Nephron progenitor cell (in vitro differentiated cells): ENCODE results near the gene HBG1.

Source experiments
- DNase-seq: peaks from one replicate; pipeline ENCODE4 v3.0.0; 2021
- H3K27ac Mint-ChIP-seq: 2 replicates; pipeline ENCODE4 v1.8.0; 2021; ENCODE audit warnings: mild to moderate bottlenecking, moderate library complexity, mixed read lengths
- H3K27me3 Mint-ChIP-seq: 2 replicates; pipeline ENCODE4 v1.8.0; 2021; ENCODE audit warnings: mild to moderate bottlenecking, low read depth, mixed read lengths; ENCODE audit not compliant: poor library complexity
- H3K36me3 Mint-ChIP-seq: 2 replicates; pipeline ENCODE4 v1.8.0; 2021; ENCODE audit warnings: low read depth, mixed read lengths
- H3K4me1 Mint-ChIP-seq: 2 replicates; pipeline ENCODE4 v1.8.0; 2021; ENCODE audit warnings: mixed read lengths
- H3K4me3 Mint-ChIP-seq: 2 replicates; pipeline ENCODE4 v1.8.0; 2021; ENCODE audit warnings: mild to moderate bottlenecking, moderate library complexity, mixed read lengths
- H3K9me3 Mint-ChIP-seq: 2 replicates; pipeline ENCODE4 v1.8.0; 2021; ENCODE audit warnings: mild to moderate bottlenecking, moderate library complexity, mixed read lengths
- CTCF ChIP-seq: fragments of 200-600 bp; sonication (generic); IDR thresholded peaks from 2 replicates; pipeline ENCODE4 v1.5.0; 2021; ENCODE audit warnings: antibody characterized with exemption

Gene HBG1

GRCh38 chr11:5281596-5281995 is 31.9 kb upstream of the HBG1 start:
- Mint-ChIP-seq H3K36me3 (no peaks in the 10 kb centered on the region), H3K9me3 (no peaks in the 10 kb centered on the region), H3K27me3 (peaks cover 5% of the 10 kb centered on the region), H3K4me3 (no peak overlapping the region), H3K4me1 (peaks cover 5% of the 10 kb centered on the region), H3K27ac (no peak overlapping the region)
- no peak for DNase-seq
- TF ChIP-seq CTCF, result no peak

- H3K9me3 Mint-ChIP-seq, result no peaks in the 10 kb centered on the region
- H3K27ac Mint-ChIP-seq, result peak overlapping the region; percentile 26
- no peaks in the 10 kb centered on the region for H3K36me3 Mint-ChIP-seq
- H3K4me1 Mint-ChIP-seq, result peaks cover 5% of the 10 kb centered on the region
- no peak for TF ChIP-seq CTCF
- peak; percentile 6 for DNase-seq
- H3K27me3 Mint-ChIP-seq, result peaks cover 5% of the 10 kb centered on the region
- no peak overlapping the region for H3K4me3 Mint-ChIP-seq
Measured at GRCh38 chr11:5280582-5281102, 31.0 kb upstream of the HBG1 start.

GRCh38 chr11:5279471-5280090 is 29.9 kb upstream of the HBG1 start:
- no peak overlapping the region for H3K27ac Mint-ChIP-seq
- no peak overlapping the region for H3K4me3 Mint-ChIP-seq
- TF ChIP-seq CTCF, result no peak
- peaks cover 3% of the 10 kb centered on the region for H3K27me3 Mint-ChIP-seq
- H3K4me1 Mint-ChIP-seq, result peaks cover 5% of the 10 kb centered on the region
- DNase-seq, result no peak
- no peaks in the 10 kb centered on the region for H3K36me3 Mint-ChIP-seq
- no peaks in the 10 kb centered on the region for H3K9me3 Mint-ChIP-seq

GRCh38 chr11:5277807-5278382 is 28.2 kb upstream of the HBG1 start:
- Mint-ChIP-seq H3K4me1 (peaks cover 5% of the 10 kb centered on the region), H3K27me3 (peaks cover 3% of the 10 kb centered on the region), H3K27ac (no peak overlapping the region), H3K4me3 (no peak overlapping the region), H3K9me3 (no peaks in the 10 kb centered on the region), H3K36me3 (no peaks in the 10 kb centered on the region)
- DNase-seq, result no peak
- no peak for TF ChIP-seq CTCF

- Mint-ChIP-seq H3K4me3 (no peak overlapping the region), H3K9me3 (no peaks in the 10 kb centered on the region), H3K27me3 (peaks cover 3% of the 10 kb centered on the region), H3K4me1 (peaks cover 5% of the 10 kb centered on the region), H3K36me3 (no peaks in the 10 kb centered on the region), H3K27ac (no peak overlapping the region)
- no peak for TF ChIP-seq CTCF
- no peak for DNase-seq
Measured at GRCh38 chr11:5276697-5277096, 27.0 kb upstream of the HBG1 start.
